GM21723 (cell line): Measurements from ENCODE around the gene USP50.
"Not testable (repeated sequence)": the region's sequence is repeated elsewhere in the genome, so short reads cannot be mapped to it uniquely, and the experiment has no call there.

Source experiments
- ATAC-seq: cut with Tn5 transposase; IDR thresholded peaks from one replicate; pipeline ENCODE4 v1.9.1; 2021; ENCODE audit warnings: mild to moderate bottlenecking, moderate library complexity; ENCODE audit not compliant: unreplicated experiment

Gene USP50

DNA sequence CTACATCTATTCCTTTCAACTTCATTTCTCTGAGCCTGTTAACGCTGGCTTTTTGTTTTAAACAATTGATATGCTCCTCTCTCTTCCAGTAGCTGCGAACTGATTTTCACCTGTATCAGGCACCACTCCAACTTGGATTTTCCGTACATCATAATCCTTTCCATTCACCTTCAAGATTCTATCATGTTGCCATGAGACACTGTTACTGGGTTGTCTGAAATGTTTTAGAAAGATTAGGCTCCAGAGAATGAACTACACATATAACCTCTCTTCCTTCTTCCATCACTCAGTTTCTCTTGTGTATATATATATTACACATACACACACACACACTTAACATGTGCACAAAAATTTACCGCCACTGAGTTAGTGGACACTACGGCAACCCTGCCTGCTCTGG, at the start of gene USP50:
Gene USP50, minus strand, starts transcription at position 101 of the 400 bp plus-strand sequence. CDS start 141 bp downstream, outside the sequence.
- ATAC-seq = no peak

GRCh38 chr15:50594311-50594710, 47.8 kb upstream of the USP50 start:
- ATAC-seq = no peak

DNA sequence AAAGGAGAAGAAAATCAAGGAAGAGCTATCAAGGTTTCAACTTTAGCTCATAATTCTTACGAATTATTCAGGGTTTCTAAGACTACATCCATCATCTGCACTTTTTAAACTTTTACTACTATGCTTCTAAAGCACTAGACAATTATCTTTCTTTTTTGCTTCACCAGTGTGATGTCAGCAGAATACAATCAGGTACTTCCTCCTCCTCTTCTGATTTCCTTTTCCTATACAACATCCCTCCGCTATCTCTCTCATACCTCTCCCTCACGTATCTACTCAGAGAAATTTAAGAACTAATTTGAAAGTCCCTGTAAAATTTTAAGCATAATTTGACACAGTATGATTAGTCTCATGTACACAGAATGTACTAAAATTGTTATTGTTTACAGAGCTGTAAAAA, 47.3 kb upstream of the USP50 start:
- no peak for ATAC-seq

- ATAC-seq = no peak
Observed at GRCh38 chr15:50590288-50590687, 43.8 kb upstream of the USP50 start.

GRCh38 chr15:50577492-50577891, 31.0 kb upstream of the USP50 start:
- no peak for ATAC-seq

DNA sequence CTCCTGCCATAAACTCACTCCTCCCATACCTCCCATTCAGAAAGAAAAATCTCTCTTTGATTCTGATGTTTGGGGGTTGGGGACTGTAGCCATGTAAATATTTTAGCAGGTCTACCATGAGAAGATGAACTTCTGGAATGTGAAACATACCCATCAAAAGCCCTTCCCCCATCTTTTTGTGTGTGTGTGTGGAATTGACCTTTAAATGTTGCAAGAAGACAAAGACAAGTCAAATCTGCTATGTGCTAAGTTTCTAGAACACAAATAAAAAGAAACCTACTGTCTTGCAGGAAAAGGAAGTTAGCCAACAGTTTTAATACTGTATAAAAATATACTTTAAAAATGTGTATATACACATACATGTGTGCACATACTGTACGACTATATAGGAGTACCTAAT, 29.7 kb upstream of the USP50 start:
- ATAC-seq = no peak

DNA sequence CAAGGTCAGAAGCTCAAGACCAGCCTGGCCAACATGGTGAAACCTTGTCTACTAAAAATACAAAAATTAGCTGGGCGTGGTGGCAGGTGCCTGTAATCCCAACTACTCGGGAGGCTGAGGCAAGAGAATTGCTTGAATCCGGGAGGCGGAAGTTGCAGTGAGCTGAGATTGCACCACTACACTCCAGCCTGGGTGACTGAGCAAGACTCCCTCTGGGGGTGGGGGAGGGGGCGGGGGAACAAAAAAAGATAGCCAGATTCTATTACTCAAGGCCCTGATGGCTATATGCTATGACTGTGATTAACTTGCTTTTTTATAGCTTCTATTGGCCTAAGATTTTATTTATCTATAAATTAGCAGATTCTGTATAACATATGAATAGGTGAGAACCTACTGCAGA, 27.4 kb upstream of the USP50 start:
- not testable (repeated sequence) for ATAC-seq

GRCh38 chr15:50563756-50564155, 17.3 kb upstream of the USP50 start:
- ATAC-seq = no peak

DNA sequence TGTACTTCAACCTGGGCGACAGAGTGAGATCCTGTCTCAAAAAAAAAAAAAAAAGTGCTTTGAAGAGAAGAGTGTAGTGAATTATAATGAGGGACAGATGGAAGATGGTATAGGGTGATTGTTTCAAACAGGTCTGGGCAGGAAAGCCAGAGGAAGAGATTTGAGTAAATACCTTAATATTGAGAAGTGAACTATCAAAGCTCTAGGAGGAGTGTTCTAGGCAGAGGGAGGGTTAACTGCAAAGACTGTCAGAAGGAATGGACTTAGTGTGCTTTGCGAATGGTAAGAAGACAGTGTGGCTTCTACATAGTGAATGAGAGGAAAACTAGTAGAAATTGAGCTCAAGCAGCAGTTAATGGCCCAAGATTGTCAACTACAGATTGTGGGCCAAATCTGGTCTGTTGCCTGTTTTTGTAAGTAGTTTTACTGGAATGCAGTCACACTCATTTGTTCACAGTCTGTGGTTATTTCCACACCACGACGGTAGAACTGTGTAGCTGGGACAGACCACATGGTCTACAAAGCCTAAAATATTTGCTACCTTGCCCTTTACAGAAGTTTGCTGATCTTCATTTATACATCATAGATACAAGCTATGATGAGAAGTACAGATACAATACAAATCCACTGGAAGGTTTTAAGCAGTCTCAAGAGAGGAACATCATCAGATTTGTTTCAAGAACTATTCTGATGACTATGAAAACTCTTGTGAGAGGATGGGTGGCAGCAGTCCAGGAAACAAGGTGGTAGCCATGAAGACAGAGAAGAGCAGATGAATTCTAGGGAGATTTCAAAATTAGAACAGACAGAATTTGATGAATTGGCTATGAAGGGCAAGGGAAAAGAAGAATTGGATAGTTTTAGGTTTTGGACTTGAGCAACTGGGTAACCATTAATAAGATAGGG, 16.5 kb upstream of the USP50 start:
- no peak for ATAC-seq

- no peak for ATAC-seq
Observed at GRCh38 chr15:50558012-50558411, 11.5 kb upstream of the USP50 start.

DNA sequence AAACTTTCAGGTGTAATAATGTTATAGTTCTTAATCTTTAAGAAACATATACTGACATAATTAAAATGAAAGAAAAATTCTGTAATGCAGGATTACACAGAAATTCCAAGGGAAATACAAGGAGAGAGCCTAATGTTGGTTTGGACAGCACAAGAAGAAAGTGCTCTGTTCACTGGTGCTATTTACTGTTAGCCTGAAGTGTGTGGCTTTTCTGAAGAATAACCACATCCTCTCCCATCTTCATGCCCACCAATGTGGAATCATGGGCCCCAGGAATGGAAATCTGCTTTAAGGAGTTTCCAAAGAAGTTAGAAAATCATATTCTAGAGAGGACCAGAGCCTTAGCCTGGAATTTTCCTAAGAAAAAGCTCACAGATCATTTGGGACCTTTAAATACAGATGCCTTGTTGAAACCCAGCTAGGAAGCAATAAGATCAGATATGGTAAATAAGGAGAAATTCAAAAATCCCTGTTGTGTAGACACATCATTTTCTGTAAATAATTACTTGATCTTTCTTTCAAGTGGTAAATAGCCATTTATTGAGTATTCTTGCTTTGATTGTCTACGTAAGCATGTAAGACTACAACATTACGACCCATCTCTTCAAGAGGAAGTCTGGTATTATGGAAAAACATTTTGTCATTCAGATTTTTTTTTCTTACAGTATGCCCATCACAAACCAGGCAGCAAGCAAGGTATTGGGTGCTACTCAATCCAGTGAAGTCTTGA, 10.3 kb upstream of the USP50 start:
- no peak for ATAC-seq

DNA sequence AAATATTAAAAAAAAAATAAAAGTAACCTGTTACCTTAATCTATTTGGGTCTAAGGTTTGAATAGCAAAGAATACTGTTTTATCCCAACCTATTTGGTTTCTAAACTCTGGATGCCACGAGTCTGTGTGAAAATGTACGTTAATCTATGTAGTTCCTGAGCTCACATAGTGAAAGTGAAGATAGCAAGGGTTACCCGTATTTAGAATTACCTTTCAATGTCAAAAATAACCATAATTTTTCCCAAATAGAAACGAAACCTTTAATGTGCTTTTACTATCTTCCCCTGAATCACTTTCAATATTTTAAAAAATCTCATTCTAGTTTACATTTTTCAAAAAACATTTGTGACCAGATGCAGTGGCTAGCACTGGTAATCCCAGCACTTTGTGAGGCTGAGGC, 5.8 kb upstream of the USP50 start:
- ATAC-seq = peak; percentile 71

- ATAC-seq = no peak
Observed at GRCh38 chr15:50549326-50549725, 2.9 kb upstream of the USP50 start.

GRCh38 chr15:50544368-50544767, 2.1 kb downstream of the USP50 start:
- ATAC-seq = no peak

- ATAC-seq = no peak
Observed at GRCh38 chr15:50543556-50543955, 2.9 kb downstream of the USP50 start.

DNA sequence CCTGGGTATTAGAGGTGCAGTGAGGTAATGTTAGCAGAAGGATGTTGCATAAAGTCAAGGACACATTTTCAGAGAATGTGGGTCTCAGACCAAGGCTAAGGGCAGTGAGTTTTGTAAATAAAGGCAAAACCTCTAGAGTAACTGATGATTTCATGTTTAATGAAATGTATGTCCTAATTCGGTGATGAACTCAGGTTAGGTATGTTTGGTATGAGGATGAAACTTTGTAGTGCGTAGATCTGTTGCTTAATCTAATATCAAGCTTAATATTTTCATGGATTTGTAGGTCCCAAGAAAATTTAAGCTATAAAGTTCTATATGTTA, 3.6 kb downstream of the USP50 start:
- no peak for ATAC-seq

DNA sequence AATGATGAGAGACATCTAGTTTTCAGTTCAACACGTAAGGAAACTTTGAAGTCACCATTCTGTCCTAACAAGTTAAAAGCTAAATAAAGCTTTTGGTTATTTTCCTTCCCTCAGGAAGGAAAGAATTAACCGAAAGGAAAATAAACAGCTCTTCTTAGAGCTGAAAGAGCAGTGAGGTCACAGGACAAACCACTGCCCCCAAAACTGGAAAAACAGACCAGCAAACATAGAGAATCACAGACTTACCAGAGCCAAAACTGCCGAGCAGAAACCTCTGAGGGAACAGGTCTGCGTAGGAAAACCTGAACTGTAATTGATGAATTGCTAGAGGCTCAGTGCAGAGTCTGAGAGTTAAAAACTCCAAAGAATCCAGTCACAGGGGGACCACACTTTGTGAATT, 14.7 kb downstream of the USP50 start:
- ATAC-seq = no peak

DNA sequence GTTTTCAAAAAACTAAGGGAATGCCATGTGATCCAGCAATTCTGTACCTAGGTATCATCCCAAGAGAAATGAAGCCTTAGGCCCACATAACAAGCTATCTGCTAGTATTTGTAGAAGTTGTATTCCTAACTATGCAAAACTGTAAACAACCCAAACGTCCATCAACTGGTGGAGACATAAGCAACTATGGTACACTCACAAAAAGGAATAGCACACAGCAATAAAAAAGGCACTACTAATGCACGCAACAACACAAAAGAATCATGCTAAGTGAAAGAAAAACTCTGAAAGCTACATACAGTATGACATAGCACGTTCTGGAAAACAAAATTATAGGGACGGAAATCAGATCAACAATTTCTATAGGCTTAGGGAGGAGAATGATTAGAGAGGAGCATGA, 15.3 kb downstream of the USP50 start:
- ATAC-seq = no peak

GRCh38 chr15:50523851-50524251, 22.6 kb downstream of the USP50 start:
- ATAC-seq = no peak

DNA sequence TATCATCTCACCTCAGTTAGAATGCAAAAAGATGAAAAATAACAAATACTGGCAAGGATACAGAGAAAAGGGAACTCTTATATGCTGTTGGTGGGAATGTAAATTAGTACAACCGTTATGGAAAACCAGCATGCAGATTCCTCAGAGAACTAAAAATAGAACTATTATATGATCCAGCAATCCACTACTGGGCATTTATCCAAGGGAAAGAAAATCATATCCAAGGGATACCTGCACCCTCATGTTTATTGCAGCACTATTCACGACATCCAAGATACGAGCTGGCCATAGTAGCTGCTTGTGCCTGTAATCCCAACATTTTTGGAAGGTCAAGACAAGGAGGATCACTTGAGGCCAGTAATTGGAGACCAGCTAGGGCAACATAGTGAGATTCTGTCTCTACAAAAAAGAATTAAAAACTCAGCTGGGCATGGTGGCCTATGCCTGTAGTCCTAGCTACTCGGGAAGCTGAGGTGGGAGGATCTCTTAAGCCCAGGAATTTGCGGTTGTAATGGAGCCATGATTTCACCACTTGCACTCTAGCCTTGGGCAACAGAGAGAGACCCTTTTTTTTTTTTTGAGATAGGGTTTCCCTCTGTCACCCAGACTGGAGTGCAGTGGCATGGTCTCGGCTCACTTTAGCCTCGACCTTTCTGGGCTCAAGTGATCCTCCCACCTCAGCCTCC, 26.6 kb downstream of the USP50 start:
- no peak for ATAC-seq

- ATAC-seq = no peak
Observed at GRCh38 chr15:50513001-50513400, 33.5 kb downstream of the USP50 start.

DNA sequence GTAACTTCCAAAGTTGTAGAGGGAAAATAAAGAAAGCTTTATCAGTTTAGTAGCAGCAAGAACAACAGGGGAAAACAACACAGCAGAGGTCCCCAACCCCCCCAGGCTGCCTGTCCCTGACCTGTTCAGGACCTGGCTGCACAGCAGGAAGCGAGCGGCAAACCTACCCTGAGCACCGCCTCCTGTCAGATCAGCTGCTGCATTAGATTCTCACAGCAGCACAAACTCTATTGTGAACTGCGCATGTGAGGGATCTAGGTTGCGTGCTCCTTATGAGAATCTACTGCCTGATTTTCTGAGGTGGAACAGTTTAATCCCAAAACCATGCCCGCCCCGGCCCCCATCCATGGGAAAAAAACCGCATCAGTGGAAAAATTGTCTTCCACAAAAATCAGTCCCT, 40.3 kb downstream of the USP50 start:
- no peak for ATAC-seq
